OCI-LY3 (cell line): ENCODE results near the gene CACNA2D1.

Source experiments
- H2AFZ ChIP-seq: fragments of 200-600, 300-600 bp; shearing (Covaris generic); 2 replicates; pipeline ENCODE4 v1.6.0; 2014; ENCODE audit warnings: antibody characterized with exemption, low read depth, low read length
- H3K27ac ChIP-seq: fragments of 200-600, 300-600 bp; sonication (generic); 2 replicates; pipeline ENCODE4 v1.5.1; 2014; ENCODE audit warnings: mild to moderate bottlenecking, low read length, moderate library complexity, mixed read lengths
- H3K27me3 ChIP-seq: fragments of 200-600, 300-600 bp; sonication (generic); 2 replicates; pipeline ENCODE4 v1.6.1; 2014; ENCODE audit warnings: low read depth, low read length, mixed read lengths
- H3K36me3 ChIP-seq: fragments of 200-600, 300-600 bp; sonication (generic); replicated peaks from 2 replicates; pipeline ENCODE3; 2014; ENCODE audit warnings: low read depth, low read length, mixed read lengths
- H3K4me1 ChIP-seq: fragments of 300-600, 200-600 bp; sonication (generic); 2 replicates; pipeline ENCODE4 v1.6.1; 2014; ENCODE audit warnings: low read length, mixed read lengths
- H3K4me2 ChIP-seq: fragments of 200-600, 300-600 bp; sonication (generic); 2 replicates; pipeline ENCODE4 v1.6.1; 2014; ENCODE audit warnings: low read length, mixed read lengths
- H3K4me3 ChIP-seq: fragments of 300-600, 200-600 bp; sonication (generic); 2 replicates; pipeline ENCODE4 v1.5.1; 2014; ENCODE audit warnings: antibody characterized with exemption, mild to moderate bottlenecking, low read length, moderate library complexity
- H3K79me2 ChIP-seq: fragments of 300-600, 200-600 bp; shearing (Covaris generic); 2 replicates; pipeline ENCODE4 v1.6.1; 2014; ENCODE audit warnings: mild to moderate bottlenecking, low read length, mixed read lengths
- H3K9ac ChIP-seq: fragments of 300-600, 200-600 bp; shearing (Covaris generic); 2 replicates; pipeline ENCODE4 v1.6.0; 2014; ENCODE audit warnings: mild to moderate bottlenecking, low read length, moderate library complexity
- H3K9me3 ChIP-seq: fragments of 200-600, 300-600 bp; shearing (Covaris generic); 2 replicates; pipeline ENCODE4 v1.6.1; 2014; ENCODE audit warnings: low read length, mixed read lengths; ENCODE audit not compliant: insufficient read depth
- H4K20me1 ChIP-seq: fragments of 200-600, 300-600 bp; sonication (generic); 2 replicates; pipeline ENCODE4 v1.6.1; 2016; ENCODE audit warnings: low read length, mixed read lengths; ENCODE audit not compliant: insufficient read depth
- EZH2phosphoT487 ChIP-seq: fragments of 200-600 bp; shearing (Covaris generic); IDR thresholded peaks from 2 replicates; pipeline ENCODE4 v1.6.1; 2018; ENCODE audit warnings: antibody characterized with exemption, mixed run types, low read depth
- TF ChIP-seq, protein P1 (sequence below): fragments of 200-600, 300-600 bp; sonication (generic); IDR thresholded peaks from 2 replicates; pipeline ENCODE4 v1.5.1; 2014; ENCODE audit warnings: antibody characterized with exemption, low read length, low read depth

The CACNA2D1 gene

DNA sequence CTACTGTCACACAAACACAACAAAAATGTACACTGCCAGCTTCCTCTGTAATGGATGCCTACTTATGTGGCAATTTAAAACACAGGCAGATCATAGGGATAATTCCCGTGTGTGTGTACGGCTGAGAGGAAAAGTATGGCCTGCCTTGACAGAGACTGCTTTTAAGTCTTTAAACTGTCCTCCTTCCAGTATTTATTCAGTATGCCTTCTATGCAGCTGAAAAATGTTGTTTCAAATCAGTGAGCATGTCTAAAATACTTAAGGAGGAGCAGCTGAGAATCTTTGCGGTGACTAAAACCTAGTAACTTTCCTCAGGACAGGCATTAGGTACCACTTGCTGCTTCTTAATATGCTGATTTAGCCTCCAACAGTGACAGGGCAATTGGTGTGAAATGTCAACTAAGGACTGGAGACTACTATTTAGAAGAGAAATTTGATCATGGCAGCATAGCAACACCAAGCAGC is 126.3 kb downstream of the CACNA2D1 start:
- H3K36me3 ChIP-seq = no peaks in the 10 kb centered on the region
- no peak overlapping the region for H2AFZ ChIP-seq
- no peaks in the 10 kb centered on the region for H3K9me3 ChIP-seq
- H3K4me3 ChIP-seq = no peak overlapping the region
- no peaks in the 10 kb centered on the region for H3K79me2 ChIP-seq
- no peak overlapping the region for H3K4me2 ChIP-seq
- no peaks in the 10 kb centered on the region for H3K27me3 ChIP-seq
- H3K4me1 ChIP-seq = no peaks in the 10 kb centered on the region
- TF ChIP-seq EZH2phosphoT487 = no peak
- TF ChIP-seq, protein P1, sequence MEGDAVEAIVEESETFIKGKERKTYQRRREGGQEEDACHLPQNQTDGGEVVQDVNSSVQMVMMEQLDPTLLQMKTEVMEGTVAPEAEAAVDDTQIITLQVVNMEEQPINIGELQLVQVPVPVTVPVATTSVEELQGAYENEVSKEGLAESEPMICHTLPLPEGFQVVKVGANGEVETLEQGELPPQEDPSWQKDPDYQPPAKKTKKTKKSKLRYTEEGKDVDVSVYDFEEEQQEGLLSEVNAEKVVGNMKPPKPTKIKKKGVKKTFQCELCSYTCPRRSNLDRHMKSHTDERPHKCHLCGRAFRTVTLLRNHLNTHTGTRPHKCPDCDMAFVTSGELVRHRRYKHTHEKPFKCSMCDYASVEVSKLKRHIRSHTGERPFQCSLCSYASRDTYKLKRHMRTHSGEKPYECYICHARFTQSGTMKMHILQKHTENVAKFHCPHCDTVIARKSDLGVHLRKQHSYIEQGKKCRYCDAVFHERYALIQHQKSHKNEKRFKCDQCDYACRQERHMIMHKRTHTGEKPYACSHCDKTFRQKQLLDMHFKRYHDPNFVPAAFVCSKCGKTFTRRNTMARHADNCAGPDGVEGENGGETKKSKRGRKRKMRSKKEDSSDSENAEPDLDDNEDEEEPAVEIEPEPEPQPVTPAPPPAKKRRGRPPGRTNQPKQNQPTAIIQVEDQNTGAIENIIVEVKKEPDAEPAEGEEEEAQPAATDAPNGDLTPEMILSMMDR = no peak
- no peak overlapping the region for H3K9ac ChIP-seq
- H3K27ac ChIP-seq = no peak overlapping the region
- H4K20me1 ChIP-seq = no peaks in the 10 kb centered on the region

DNA sequence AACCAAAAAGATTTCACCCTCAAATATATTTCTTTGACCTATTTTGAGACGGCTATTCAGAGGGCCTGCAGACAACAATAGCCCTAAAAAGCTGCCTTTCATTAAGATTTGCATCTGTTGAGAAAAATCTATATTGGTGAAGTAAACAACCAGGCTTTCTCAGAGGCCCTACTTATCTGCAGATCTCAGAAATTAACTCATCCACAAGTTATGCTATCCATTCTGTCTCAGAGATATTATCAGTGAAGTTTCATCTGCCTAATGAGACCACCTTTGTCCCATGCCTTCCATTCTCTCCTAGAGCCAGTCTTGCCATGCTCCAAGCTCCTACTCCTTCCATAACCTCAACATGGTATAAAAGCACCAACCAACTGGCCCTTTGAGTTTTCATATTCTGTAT is 130.3 kb downstream of the CACNA2D1 start:
- TF ChIP-seq, protein P1 = no peak
- no peak for TF ChIP-seq EZH2phosphoT487
- H3K9ac ChIP-seq = no peak overlapping the region

DNA sequence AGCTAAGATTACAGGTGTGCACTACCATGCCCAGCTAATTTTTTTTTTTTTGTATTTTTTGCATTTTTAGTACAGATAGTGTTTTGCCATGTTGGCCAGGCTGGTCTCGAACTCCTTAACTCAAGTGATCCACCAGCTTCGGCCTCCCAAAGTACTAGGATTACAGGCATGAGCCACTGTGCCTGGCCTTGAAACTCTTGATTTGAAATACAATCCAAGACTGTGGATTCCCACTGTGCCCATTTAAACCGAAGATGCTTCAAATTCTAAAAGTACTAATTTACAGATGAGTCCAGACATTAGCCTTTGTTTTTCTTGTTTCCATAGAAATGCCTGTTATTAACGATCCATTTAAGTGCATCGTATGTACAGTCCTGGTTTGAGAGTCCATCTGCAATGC is 130.9 kb downstream of the CACNA2D1 start:
- no peak overlapping the region for H3K4me2 ChIP-seq
- no peak overlapping the region for H2AFZ ChIP-seq

More for the DNA sequence above, 130.3 kb downstream of the CACNA2D1 start:
- no peak overlapping the region for H3K4me3 ChIP-seq
- H3K4me1 ChIP-seq = no peaks in the 10 kb centered on the region
- no peaks in the 10 kb centered on the region for H3K79me2 ChIP-seq
- H4K20me1 ChIP-seq = no peaks in the 10 kb centered on the region
- H3K36me3 ChIP-seq = no peaks in the 10 kb centered on the region
- H3K27me3 ChIP-seq = no peaks in the 10 kb centered on the region
- no peak overlapping the region for H3K27ac ChIP-seq
- no peaks in the 10 kb centered on the region for H3K9me3 ChIP-seq
- no peak overlapping the region for H3K4me2 ChIP-seq
- no peak overlapping the region for H2AFZ ChIP-seq

DNA sequence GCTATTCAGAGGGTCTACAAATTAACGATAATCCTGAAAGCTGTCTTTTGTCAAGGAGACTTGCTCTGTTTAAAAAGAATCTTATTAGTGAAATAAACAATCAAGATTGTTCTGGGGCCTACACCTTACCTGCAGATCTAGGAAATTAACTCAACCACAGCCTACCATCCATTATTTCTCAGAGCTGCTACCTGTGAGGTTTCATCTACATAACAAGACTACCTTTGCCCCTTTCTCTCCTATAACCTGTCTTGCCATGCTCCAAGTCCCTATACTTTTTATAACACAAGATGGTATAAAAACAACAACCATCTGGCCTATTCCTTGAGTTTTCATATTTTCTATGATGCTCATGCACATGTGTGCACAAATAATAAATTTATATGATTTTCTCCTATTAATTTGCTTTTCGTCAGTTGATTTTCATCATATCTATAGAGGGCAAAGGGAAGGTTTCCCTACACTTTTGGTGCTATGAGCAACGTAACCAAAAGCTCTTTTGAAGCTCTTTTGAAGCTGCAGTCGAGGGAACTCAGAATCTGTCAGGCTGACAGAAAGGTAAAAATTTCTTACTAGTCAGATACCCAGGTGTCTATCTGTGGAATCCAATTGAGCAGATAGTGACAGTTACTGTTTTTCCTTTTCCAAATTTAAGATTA is 138.1 kb downstream of the CACNA2D1 start:
- no peaks in the 10 kb centered on the region for H3K79me2 ChIP-seq
- TF ChIP-seq, protein P1 = no peak
- TF ChIP-seq EZH2phosphoT487 = no peak
- H3K36me3 ChIP-seq = no peaks in the 10 kb centered on the region
- H3K9me3 ChIP-seq = no peaks in the 10 kb centered on the region
- H2AFZ ChIP-seq = no peak overlapping the region
- no peaks in the 10 kb centered on the region for H4K20me1 ChIP-seq
- H3K27ac ChIP-seq = no peak overlapping the region
- H3K4me3 ChIP-seq = no peak overlapping the region
- no peak overlapping the region for H3K4me2 ChIP-seq
- H3K4me1 ChIP-seq = no peaks in the 10 kb centered on the region
- no peaks in the 10 kb centered on the region for H3K27me3 ChIP-seq
- no peak overlapping the region for H3K9ac ChIP-seq

More for the DNA sequence above, 130.9 kb downstream of the CACNA2D1 start:
- Histone ChIP-seq H3K27me3 (no peaks in the 10 kb centered on the region), H3K9ac (no peak overlapping the region), H3K79me2 (no peaks in the 10 kb centered on the region), H3K9me3 (no peaks in the 10 kb centered on the region), H3K4me1 (no peaks in the 10 kb centered on the region), H3K36me3 (no peaks in the 10 kb centered on the region), H4K20me1 (no peaks in the 10 kb centered on the region), H3K4me3 (no peak overlapping the region), H3K27ac (no peak overlapping the region)
- TF ChIP-seq, protein P1 = no peak
- TF ChIP-seq EZH2phosphoT487 = no peak
